K562 (cell line): Measurements from ENCODE around the gene MACROD2. TPM values are rescaled to one million over a fixed set of nuclear protein-coding genes. Genes with fewer than 3 reads are reported as not detected.

Experiments used
- ATAC-seq: fragments of 200-7000 bp; cut with Tn5 transposase; 3 replicates; pipeline ENCODE4 v1.9.1; 2020; ENCODE audit warnings: moderate library complexity
- BruUV-seq: library from RNA; stranded (reverse); fragments of 400-500 nt; replicated peaks from 2 replicates; lab custom pipeline; 2021; lab: Mats Ljungman, UMichigan
- CTCF ChIA-PET: fragments of 300-600 bp; formaldehyde crosslinking; extraction: SDS; loops from one replicate; lab custom pipeline; 2021; ENCODE audit warnings: low intra/inter-chr PET ratio; lab: Yijun Ruan, JAX
- POLR2A ChIA-PET: fragments of 300-600, 350-650 bp; sonication (Branson Sonifier 250); formaldehyde crosslinking; extraction: SDS; loops from one replicate; lab custom pipeline; 2021; ENCODE audit warnings: antibody characterized with exemption, inconsistent platforms; lab: Yijun Ruan, JAX
- DNase-seq, 4 experiments: peaks; one replicate each; pipeline versions ENCODE4 v3.0.0 to v3.0.0-alpha.2; 2011 to 2018; ENCODE audit warnings: low spot score in 3 of 4, mixed read lengths in 3 of 4; ENCODE audit errors: extremely low read depth in 1 of 4
- FAIRE-seq: peaks from 2 replicates; lab custom pipeline; 2011; peaks lifted over from hg19 to GRCh38; lab: Jason Lieb, UNC
- H2AFZ ChIP-seq: 2 replicates; pipeline ENCODE4 v1.6.0; 2011; ENCODE audit warnings: low read depth, low read length, control low read depth, inconsistent platforms
- H3K27ac ChIP-seq: fragments of 200-600 bp; 3 replicates; pipeline ENCODE4 v1.8.0; 2011; ENCODE audit warnings: low read depth, mild to moderate bottlenecking, control low read depth, inconsistent platforms, low read length, moderate library complexity, mixed read lengths; ENCODE audit errors: extremely low read depth
- H3K27me3 ChIP-seq, 2 experiments: fragments of 300-600 bp in 1 of 2; 2 replicates in 1 of 2; 3 replicates in 1 of 2; pipeline versions ENCODE4 v1.6.0 to v1.8.0; 2011; ENCODE audit warnings: inconsistent platforms in 2 of 2, low read length in 2 of 2, mild to moderate bottlenecking in 1 of 2, mixed read lengths in 1 of 2, moderate library complexity in 1 of 2; ENCODE audit not compliant: control insufficient read depth in 2 of 2, insufficient read depth in 2 of 2
- H3K36me3 ChIP-seq: fragments of 300-600 bp; 3 replicates; pipeline ENCODE4 v1.8.0; 2011; ENCODE audit warnings: mild to moderate bottlenecking, low read length, inconsistent platforms; ENCODE audit not compliant: control insufficient read depth, insufficient read depth
- H3K4me1 ChIP-seq, 2 experiments: fragments of 200-600 bp in 1 of 2; replicated peaks in 1 of 2; 2 replicates in 1 of 2; 3 replicates in 1 of 2; pipeline versions ENCODE4 v1.5.1 to v1.8.0; 2011; ENCODE audit warnings: inconsistent platforms in 2 of 2, low read length in 2 of 2, mild to moderate bottlenecking in 1 of 2, mixed read lengths in 1 of 2, moderate library complexity in 1 of 2; ENCODE audit not compliant: control insufficient read depth in 2 of 2, insufficient read depth in 2 of 2
- H3K4me2 ChIP-seq: 2 replicates; pipeline ENCODE4 v1.6.1; 2011; ENCODE audit warnings: low read length, control low read depth, inconsistent platforms, mixed read lengths; ENCODE audit not compliant: insufficient read depth
- H3K4me3 ChIP-seq: fragments of 200-600 bp; sonication (generic), shearing (Covaris generic); 2 replicates; pipeline ENCODE4 v1.5.1; 2016; ENCODE audit warnings: control low read depth, inconsistent platforms
- H3K79me2 ChIP-seq: fragments of 200-600 bp; 3 replicates; pipeline ENCODE4 v1.8.0; 2011; ENCODE audit warnings: low read length, inconsistent platforms; ENCODE audit not compliant: control insufficient read depth, insufficient read depth
- H3K9ac ChIP-seq, 2 experiments: 2 replicates each; pipeline versions ENCODE4 v1.6.0 to v1.6.1; 2011; ENCODE audit warnings: low read depth in 2 of 2, low read length in 2 of 2, control low read depth in 1 of 2, inconsistent platforms in 1 of 2, mild to moderate bottlenecking in 1 of 2, mixed read lengths in 1 of 2; ENCODE audit not compliant: insufficient read depth in 1 of 2
- H3K9me1 ChIP-seq: one replicate; pipeline ENCODE4 v1.6.0; 2011; ENCODE audit warnings: inconsistent platforms, mild to moderate bottlenecking, low read length, moderate library complexity; ENCODE audit not compliant: control insufficient read depth, insufficient read depth
- H3K9me3 ChIP-seq: replicated peaks from 2 replicates; pipeline ENCODE4 v1.5.1; 2011; ENCODE audit warnings: low read depth, low read length, inconsistent platforms; ENCODE audit not compliant: control insufficient read depth, insufficient read depth
- H4K20me1 ChIP-seq: replicated peaks from 2 replicates; pipeline ENCODE4 v1.6.1; 2011; ENCODE audit warnings: low read length, inconsistent platforms, mixed read lengths; ENCODE audit not compliant: control insufficient read depth, insufficient read depth
- ARHGAP35 ChIP-seq: fragments of 450-650 bp; IDR thresholded peaks from 2 replicates; pipeline ENCODE4 v1.6.1; 2018; ENCODE audit not compliant: partially characterized antibody
- ATF3 ChIP-seq, 2 experiments: fragments of 450-650 bp in 1 of 2; sonication (generic) in 1 of 2; formaldehyde crosslinking in 1 of 2; IDR thresholded peaks in 1 of 2; conservative IDR thresholded peaks in 1 of 2; 2 replicates each; pipeline versions ENCODE4 v1.6.1 to v1.8.1; 2016 to 2023; ENCODE audit warnings: mild to moderate bottlenecking in 2 of 2, moderate library complexity in 2 of 2, inconsistent platforms in 1 of 2, missing genetic modification reagents in 1 of 2
- CBX5 ChIP-seq: IDR thresholded peaks from 2 replicates; pipeline ENCODE4 v1.6.1; 2014; ENCODE audit warnings: low read depth, borderline replicate concordance
- EHMT2 ChIP-seq: fragments of 450-650 bp; IDR thresholded peaks from 2 replicates; pipeline ENCODE4 v1.6.1; 2018; ENCODE audit warnings: antibody characterized with exemption
- FOXJ3 ChIP-seq: sonication (generic); formaldehyde crosslinking; IDR thresholded peaks from 2 replicates; pipeline ENCODE4 v1.4.0; 2020; ENCODE audit warnings: mild to moderate bottlenecking, missing genetic modification reagents
- FOXM1 ChIP-seq, 2 experiments: fragments of 450-650 bp in 1 of 2; sonication (generic) in 1 of 2; formaldehyde crosslinking in 1 of 2; IDR thresholded peaks; 2 replicates each; pipeline versions ENCODE4 v1.6.1 to v1.9.0; 2017 to 2022; ENCODE audit warnings: low read depth in 2 of 2, mild to moderate bottlenecking in 2 of 2, missing genetic modification reagents in 1 of 2, moderate library complexity in 1 of 2
- MEF2A ChIP-seq: IDR thresholded peaks from 2 replicates; pipeline ENCODE4 v1.6.1; 2011; ENCODE audit warnings: low read depth, mild to moderate bottlenecking, low read length, moderate library complexity; ENCODE audit not compliant: control insufficient read depth
- NFE2 ChIP-seq: IDR thresholded peaks from 2 replicates; pipeline ENCODE4 v1.6.1; 2014; ENCODE audit warnings: antibody characterized with exemption, low read depth
- POLR2AphosphoS2 ChIP-seq: IDR thresholded peaks from 2 replicates; pipeline ENCODE4 v1.6.1; 2012; ENCODE audit warnings: low read length, improper control_type of control experiment
- ZNF232 ChIP-seq: sonication (generic); formaldehyde crosslinking; IDR thresholded peaks from 2 replicates; pipeline ENCODE4 v1.8.0; 2022; ENCODE audit warnings: mild to moderate bottlenecking, missing genetic modification reagents
- WGBS: fragments of 100-300 bp; shearing (Covaris generic); methylation state at CpG from one replicate; pipeline ENCODE4 v1.1.6; 2016; ENCODE audit warnings: low coverage, mixed read lengths; ENCODE audit not compliant: insufficient coverage; ENCODE audit errors: missing lambda C conversion rate; 5-methylcytosine and 5-hydroxymethylcytosine counted together
- in situ Hi-C: fragments of 300-500 bp; cut with MboI; formaldehyde crosslinking; loops from 4 replicates; pipeline ENCODE4 v1.15.0; 2018; ENCODE audit warnings: inconsistent platforms, mixed read lengths
- intact Hi-C: fragments of 100-400 bp; cut with micrococcal nuclease; formaldehyde crosslinking; loops from 2 replicates; pipeline ENCODE4 v1.14.2; 2022
- polyA plus RNA-seq, 8 experiments: library from polyadenylated mRNA; depleted of rRNA in 4 of 8; stranded (reverse) in 5 of 8; unstranded in 3 of 8; fragments of >200 nt; fragmentation: Nextera tagmentation in 2 of 8; fragmentation: Illumina TruSeq in 1 of 8; extraction: Ambion mirVana in 2 of 8; extraction: Trizol in 1 of 8; gene quantifications; 2 replicates each; pipeline versions ENCODE4 v1.2.1 to v1.2.3, GENCODE V29; 2011 to 2014; ENCODE audit warnings: inconsistent platforms in 1 of 8, missing spikeins in 1 of 8
- total RNA-seq, 7 experiments: library from RNA; depleted of rRNA in 6 of 7; stranded (reverse); fragments of >200 nt in 6 of 7; fragmentation: Illumina TruSeq in 2 of 7; extraction: Trizol in 2 of 7; gene quantifications; 2 replicates each; pipeline versions ENCODE4 v1.2.1 to v1.2.3, GENCODE V29; 2011 to 2021; ENCODE audit warnings: low replicate concordance in 1 of 7
- TF ChIP-seq, protein P1 (sequence below): fragments of 450-650 bp; IDR thresholded peaks from 2 replicates; pipeline ENCODE4 v1.6.1; 2016; ENCODE audit warnings: antibody characterized with exemption
- TF ChIP-seq, protein P2 (sequence below): fragments of 250-450 bp; sonication (Bioruptor Pico); IDR thresholded peaks from 2 replicates; pipeline ENCODE4 v1.8.0; 2022; ENCODE audit warnings: moderate library complexity, mild to moderate bottlenecking, inconsistent platforms
- TF ChIP-seq, protein P3 (sequence below): fragments of 450-650 bp; formaldehyde crosslinking; IDR thresholded peaks from 2 replicates; pipeline ENCODE4 v1.4.0; 2020; ENCODE audit warnings: mild to moderate bottlenecking, moderate library complexity
- TF ChIP-seq, protein P4 (sequence below): fragments of 450-650 bp; formaldehyde crosslinking; IDR thresholded peaks from 2 replicates; pipeline ENCODE4 v1.4.0; 2022; ENCODE audit warnings: missing genetic modification characterization
- TF ChIP-seq, protein P5 (sequence below): fragments of 450-650 bp; IDR thresholded peaks from 2 replicates; pipeline ENCODE4 v1.6.1; 2017; ENCODE audit warnings: mild to moderate bottlenecking, moderate library complexity

MACROD2 gene
- total and polyA plus RNA-seq, 9 of the 15 experiments (the other 6 are each of a cell fraction or from before 2014, with no cell fraction given): not detected

- ChIA-PET POLR2A (no interaction called here), CTCF (no interaction called here)
- DNase-seq (no peak), ATAC-seq (no peak), FAIRE-seq (no peak)
- no peaks in the 10 kb centered on the region for H3K36me3 ChIP-seq
- H3K9me1 ChIP-seq: no peaks in the 10 kb centered on the region
- no TSS peak for BruUV-seq
- WGBS: 0% methylated on average over 2 of the region's 2 CpGs
- H3K9me3 ChIP-seq: no peaks in the 10 kb centered on the region
- no peak overlapping the region for H3K9ac ChIP-seq
- no peaks in the 10 kb centered on the region for H3K79me2 ChIP-seq
- no peak overlapping the region for H3K27ac ChIP-seq
- no peak overlapping the region for H3K4me2 ChIP-seq
- H4K20me1 ChIP-seq: no peaks in the 10 kb centered on the region
- intact Hi-C loops (no loop called here), in situ Hi-C loops (no loop called here)
- H3K4me1 ChIP-seq: no peaks in the 10 kb centered on the region
- H2AFZ ChIP-seq: no peak overlapping the region
- no peak overlapping the region for H3K4me3 ChIP-seq
- H3K27me3 ChIP-seq: no peaks in the 10 kb centered on the region
- no peak for TF ChIP-seq NFE2
- TF ChIP-seq ARHGAP35: no peak
- TF ChIP-seq, protein P1, sequence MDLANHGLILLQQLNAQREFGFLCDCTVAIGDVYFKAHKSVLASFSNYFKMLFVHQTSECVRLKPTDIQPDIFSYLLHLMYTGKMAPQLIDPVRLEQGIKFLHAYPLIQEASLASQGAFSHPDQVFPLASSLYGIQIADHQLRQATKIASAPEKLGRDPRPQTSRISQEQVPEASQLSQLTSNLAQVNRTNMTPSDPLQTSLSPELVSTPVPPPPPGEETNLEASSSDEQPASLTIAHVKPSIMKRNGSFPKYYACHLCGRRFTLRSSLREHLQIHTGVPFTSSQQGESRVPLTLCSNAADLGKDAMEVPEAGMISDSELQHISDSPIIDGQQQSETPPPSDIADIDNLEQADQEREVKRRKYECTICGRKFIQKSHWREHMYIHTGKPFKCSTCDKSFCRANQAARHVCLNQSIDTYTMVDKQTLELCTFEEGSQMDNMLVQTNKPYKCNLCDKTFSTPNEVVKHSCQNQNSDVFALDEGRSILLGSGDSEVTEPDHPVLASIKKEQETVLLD: no peak
- no peak for TF ChIP-seq CBX5
- TF ChIP-seq, protein P2, sequence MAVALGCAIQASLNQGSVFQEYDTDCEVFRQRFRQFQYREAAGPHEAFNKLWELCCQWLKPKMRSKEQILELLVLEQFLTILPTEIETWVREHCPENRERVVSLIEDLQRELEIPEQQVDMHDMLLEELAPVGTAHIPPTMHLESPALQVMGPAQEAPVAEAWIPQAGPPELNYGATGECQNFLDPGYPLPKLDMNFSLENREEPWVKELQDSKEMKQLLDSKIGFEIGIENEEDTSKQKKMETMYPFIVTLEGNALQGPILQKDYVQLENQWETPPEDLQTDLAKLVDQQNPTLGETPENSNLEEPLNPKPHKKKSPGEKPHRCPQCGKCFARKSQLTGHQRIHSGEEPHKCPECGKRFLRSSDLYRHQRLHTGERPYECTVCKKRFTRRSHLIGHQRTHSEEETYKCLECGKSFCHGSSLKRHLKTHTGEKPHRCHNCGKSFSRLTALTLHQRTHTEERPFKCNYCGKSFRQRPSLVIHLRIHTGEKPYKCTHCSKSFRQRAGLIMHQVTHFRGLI (CRISPR knock-in tag): no peak
- TF ChIP-seq FOXJ3 (CRISPR knock-in tag): no peak
- no peak for TF ChIP-seq FOXM1 (IDR thresholded peaks at IDR 0.05; ENCODE audit: low read depth)
- no peak for TF ChIP-seq FOXM1 (CRISPR knock-in tag; IDR thresholded peaks at IDR 0.05; ENCODE audit: low read depth)
- no peak for TF ChIP-seq MEF2A
- TF ChIP-seq, protein P3, sequence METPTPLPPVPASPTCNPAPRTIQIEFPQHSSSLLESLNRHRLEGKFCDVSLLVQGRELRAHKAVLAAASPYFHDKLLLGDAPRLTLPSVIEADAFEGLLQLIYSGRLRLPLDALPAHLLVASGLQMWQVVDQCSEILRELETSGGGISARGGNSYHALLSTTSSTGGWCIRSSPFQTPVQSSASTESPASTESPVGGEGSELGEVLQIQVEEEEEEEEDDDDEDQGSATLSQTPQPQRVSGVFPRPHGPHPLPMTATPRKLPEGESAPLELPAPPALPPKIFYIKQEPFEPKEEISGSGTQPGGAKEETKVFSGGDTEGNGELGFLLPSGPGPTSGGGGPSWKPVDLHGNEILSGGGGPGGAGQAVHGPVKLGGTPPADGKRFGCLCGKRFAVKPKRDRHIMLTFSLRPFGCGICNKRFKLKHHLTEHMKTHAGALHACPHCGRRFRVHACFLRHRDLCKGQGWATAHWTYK: no peak
- no peak for TF ChIP-seq ZNF232 (CRISPR knock-in tag)
- TF ChIP-seq, protein P4, sequence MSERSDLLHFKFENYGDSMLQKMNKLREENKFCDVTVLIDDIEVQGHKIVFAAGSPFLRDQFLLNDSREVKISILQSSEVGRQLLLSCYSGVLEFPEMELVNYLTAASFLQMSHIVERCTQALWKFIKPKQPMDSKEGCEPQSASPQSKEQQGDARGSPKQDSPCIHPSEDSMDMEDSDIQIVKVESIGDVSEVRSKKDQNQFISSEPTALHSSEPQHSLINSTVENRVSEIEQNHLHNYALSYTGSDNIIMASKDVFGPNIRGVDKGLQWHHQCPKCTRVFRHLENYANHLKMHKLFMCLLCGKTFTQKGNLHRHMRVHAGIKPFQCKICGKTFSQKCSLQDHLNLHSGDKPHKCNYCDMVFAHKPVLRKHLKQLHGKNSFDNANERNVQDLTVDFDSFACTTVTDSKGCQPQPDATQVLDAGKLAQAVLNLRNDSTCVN (CRISPR knock-in tag): no peak
- no peak for TF ChIP-seq EHMT2
- no peak for TF ChIP-seq POLR2AphosphoS2
- TF ChIP-seq ATF3 (IDR thresholded peaks at IDR 0.05): no peak
- no peak for TF ChIP-seq ATF3 (CRISPR knock-in tag; conservative IDR thresholded peaks at IDR 0.05)
- TF ChIP-seq, protein P5, sequence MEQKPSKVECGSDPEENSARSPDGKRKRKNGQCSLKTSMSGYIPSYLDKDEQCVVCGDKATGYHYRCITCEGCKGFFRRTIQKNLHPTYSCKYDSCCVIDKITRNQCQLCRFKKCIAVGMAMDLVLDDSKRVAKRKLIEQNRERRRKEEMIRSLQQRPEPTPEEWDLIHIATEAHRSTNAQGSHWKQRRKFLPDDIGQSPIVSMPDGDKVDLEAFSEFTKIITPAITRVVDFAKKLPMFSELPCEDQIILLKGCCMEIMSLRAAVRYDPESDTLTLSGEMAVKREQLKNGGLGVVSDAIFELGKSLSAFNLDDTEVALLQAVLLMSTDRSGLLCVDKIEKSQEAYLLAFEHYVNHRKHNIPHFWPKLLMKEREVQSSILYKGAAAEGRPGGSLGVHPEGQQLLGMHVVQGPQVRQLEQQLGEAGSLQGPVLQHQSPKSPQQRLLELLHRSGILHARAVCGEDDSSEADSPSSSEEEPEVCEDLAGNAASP: no peak
Observed at GRCh38 chr20:14688005-14688404, 692.7 kb downstream of the MACROD2 start.
